Measurements from ENCODE around the gene MCF2L2. TPM values are rescaled to one million over a fixed set of nuclear protein-coding genes. Genes with fewer than 3 reads are reported as not detected.
A peak's percentile ranks its signal among the peaks of the same experiment; 100 is the strongest.

Gene MCF2L2
- total and polyA plus RNA-seq, 9 of the 15 experiments (the other 6 are each of a cell fraction or from before 2014, with no cell fraction given) = 0.56 to 4.2 (median 3.0) TPM

DNA sequence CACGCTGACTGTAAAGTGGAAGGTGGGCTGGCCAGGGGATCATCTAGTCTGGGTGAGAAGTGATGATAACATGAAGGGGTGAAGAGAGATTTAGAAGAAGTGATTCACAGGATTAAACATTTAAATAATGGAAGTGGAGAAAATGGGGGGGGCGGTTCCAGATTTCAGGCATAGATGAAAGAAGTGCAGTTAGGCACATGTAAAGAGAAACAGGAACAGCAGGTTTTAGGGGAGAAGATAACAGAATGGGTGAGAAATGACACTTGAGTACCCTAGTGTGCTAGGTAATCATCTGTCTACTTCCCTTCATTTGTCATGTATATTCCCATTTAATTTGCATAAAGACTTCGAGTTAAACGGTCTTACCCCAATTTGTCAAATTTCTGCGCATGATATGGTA is 160.1 kb downstream of the MCF2L2 start:
- Histone ChIP-seq H3K9ac (ENCODE audit: insufficient read depth in 1 of 2, low read depth in 2 of 2, low read length in 2 of 2) (no peak overlapping the region), H3K4me2 (ENCODE audit: insufficient read depth, low read length) (no peak overlapping the region), H3K4me3 (no peak overlapping the region), H3K9me1 (ENCODE audit: control insufficient read depth, insufficient read depth, low read length) (no peaks in the 10 kb centered on the region), H3K9me3 (replicated peaks; ENCODE audit: control insufficient read depth, insufficient read depth, low read depth, low read length) (no peaks in the 10 kb centered on the region), H3K27me3 (ENCODE audit: control insufficient read depth in 2 of 2, insufficient read depth in 2 of 2, low read length in 2 of 2) (no peaks in the 10 kb centered on the region), H3K27ac (ENCODE audit: extremely low read depth, low read depth, low read length) (no peak overlapping the region), H3K4me1 (replicated peaks in 1 of 2; ENCODE audit: control insufficient read depth in 2 of 2, insufficient read depth in 2 of 2, low read length in 2 of 2) (peaks cover 0 to 4% of the 10 kb centered on the region in 2 experiments; a peak in 3 of 5 replicates), H3K79me2 (ENCODE audit: control insufficient read depth, insufficient read depth, low read length) (peaks cover 24% of the 10 kb centered on the region; the same call in 2 of the 3 replicates), H3K36me3 (ENCODE audit: control insufficient read depth, insufficient read depth, low read length) (peaks cover 26% of the 10 kb centered on the region), H2AFZ (ENCODE audit: low read depth, low read length) (no peak overlapping the region), H4K20me1 (replicated peaks; ENCODE audit: control insufficient read depth, insufficient read depth, low read length) (no peaks in the 10 kb centered on the region; the same call in 1 of the 2 replicates)
- POLR2A ChIA-PET = interaction anchor here (2.3 kb wide), 1 partner anchor 16 kb away, joined by 6 read pairs; the partner anchor contains the start of gene B3GNT5
- 57% methylated on average over 5 of the region's 5 CpGs for WGBS (ENCODE audit: insufficient coverage, low coverage, missing lambda C conversion rate)
- TF ChIP-seq SPI1 (IDR thresholded peaks at IDR 0.05; ENCODE audit: borderline replicate concordance, low read depth, low read length) = peak; percentile 28; the same call in 1 of the 2 replicates
- TF ChIP-seq, protein P1, sequence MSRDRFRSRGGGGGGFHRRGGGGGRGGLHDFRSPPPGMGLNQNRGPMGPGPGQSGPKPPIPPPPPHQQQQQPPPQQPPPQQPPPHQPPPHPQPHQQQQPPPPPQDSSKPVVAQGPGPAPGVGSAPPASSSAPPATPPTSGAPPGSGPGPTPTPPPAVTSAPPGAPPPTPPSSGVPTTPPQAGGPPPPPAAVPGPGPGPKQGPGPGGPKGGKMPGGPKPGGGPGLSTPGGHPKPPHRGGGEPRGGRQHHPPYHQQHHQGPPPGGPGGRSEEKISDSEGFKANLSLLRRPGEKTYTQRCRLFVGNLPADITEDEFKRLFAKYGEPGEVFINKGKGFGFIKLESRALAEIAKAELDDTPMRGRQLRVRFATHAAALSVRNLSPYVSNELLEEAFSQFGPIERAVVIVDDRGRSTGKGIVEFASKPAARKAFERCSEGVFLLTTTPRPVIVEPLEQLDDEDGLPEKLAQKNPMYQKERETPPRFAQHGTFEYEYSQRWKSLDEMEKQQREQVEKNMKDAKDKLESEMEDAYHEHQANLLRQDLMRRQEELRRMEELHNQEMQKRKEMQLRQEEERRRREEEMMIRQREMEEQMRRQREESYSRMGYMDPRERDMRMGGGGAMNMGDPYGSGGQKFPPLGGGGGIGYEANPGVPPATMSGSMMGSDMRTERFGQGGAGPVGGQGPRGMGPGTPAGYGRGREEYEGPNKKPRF (IDR thresholded peaks at IDR 0.05; ENCODE audit: low read depth, low read length) = no peak
- no peak for TF ChIP-seq MCM7 (IDR thresholded peaks at IDR 0.05)
- no peak for TF ChIP-seq GATAD2A (IDR thresholded peaks at IDR 0.05)
- peak; percentile 40; the same call in 1 of the 2 replicates for TF ChIP-seq HMBOX1 (IDR thresholded peaks at IDR 0.05)
- TF ChIP-seq, protein P2, sequence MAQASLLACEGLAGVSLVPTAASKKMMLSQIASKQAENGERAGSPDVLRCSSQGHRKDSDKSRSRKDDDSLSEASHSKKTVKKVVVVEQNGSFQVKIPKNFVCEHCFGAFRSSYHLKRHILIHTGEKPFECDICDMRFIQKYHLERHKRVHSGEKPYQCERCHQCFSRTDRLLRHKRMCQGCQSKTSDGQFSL (CRISPR knock-in tag; IDR thresholded peaks at IDR 0.05) = 0 out of 2 replicates have a peak, but pooled peaks have one; percentile 43
- TF ChIP-seq, protein P2 (tag; IDR thresholded peaks at IDR 0.05) = no peak
- no peak for TF ChIP-seq TEAD4 (IDR thresholded peaks at IDR 0.05; ENCODE audit: low read length)
- no peak for TF ChIP-seq TEAD4 (CRISPR knock-in tag; IDR thresholded peaks at IDR 0.05; ENCODE audit: borderline replicate concordance)
- CTCF ChIA-PET (ENCODE audit: low intra/inter-chr PET ratio) = no interaction called here
- intact Hi-C loops (cut with micrococcal nuclease) (no loop called here), in situ Hi-C loops (cut with MboI) (no loop called here)
- BruUV-seq (replicated peaks) = no TSS peak
- DNase-seq (ENCODE audit: extremely low read depth in 1 of 4, low spot score in 3 of 4) = no peak
- ATAC-seq = no peak
- no peak for FAIRE-seq
